ENCODE data around the gene MCCD1. TPM values are rescaled to one million over a fixed set of nuclear protein-coding genes. Genes with fewer than 3 reads are reported as not detected.
"Not testable (repeated sequence)": the region's sequence is repeated elsewhere in the genome, so short reads cannot be mapped to it uniquely, and the experiment has no call there.

Gene MCCD1
- total and polyA plus RNA-seq, 2 donors from 2014 or later = 3.5 to 325 TPM

DNA sequence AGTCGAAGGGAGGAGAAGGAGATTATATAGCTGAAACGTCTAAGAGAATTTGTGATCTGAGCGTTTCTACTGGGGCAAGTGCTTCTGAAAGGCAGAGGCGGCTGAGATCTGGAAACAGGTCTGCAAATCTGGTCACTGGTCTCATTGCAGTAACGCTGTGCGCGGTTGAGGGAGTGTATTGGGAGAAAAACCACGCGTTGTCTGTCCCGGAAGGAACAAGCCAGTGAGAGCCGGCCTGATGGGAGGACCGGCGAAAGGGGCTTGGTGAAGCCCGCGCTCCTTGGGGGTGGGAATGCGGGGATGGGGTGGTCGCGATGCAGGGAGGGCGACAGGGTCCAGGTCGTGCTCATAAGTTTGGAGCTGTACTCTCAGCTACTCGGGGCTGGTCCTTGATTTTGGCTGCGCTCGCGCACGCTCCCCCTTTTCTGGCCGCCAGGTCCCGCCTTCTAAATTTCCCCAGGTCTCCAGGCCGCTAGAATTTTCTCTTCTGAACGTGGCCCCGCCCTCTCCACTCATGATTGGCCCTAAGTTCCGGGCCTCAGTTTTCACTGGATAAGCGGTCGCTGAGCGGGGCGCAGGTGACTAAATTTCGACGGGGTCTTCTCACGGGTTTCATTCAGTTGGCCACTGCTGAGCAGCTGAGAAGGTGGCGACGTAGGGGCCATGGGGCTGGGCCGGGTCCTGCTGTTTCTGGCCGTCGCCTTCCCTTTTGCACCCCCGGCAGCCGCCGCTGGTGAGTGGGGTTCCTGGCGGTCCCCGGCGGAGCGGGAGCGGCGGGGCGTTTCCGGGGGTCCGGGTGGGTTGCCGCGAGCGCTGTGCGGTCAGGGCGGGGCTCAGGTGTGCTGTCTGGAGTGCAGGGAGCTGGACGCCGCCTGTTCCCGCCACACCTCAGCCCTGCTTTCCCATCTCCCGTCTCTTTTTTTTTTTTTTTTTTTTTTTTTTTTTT lies 31.0 kb upstream of the MCCD1 start, which contains the start of gene MICB:
Gene MICB (plus strand): TSS at position 615 of the 946 bp plus-strand sequence. CDS start 49 bp downstream, at position 664.
- intact Hi-C loops (cut with DNase I) = no loop called here
- H3K9ac ChIP-seq (ENCODE audit: low read length in 3 of 3) = peak within 1 kb of the TSS; percentile 26 to 67 (median 67)
- DNase-seq (peak; percentile 72 to 90 (median 83)), FAIRE-seq (no peak)
- H3K27ac ChIP-seq (ENCODE audit: low read depth in 2 of 2, low read length in 2 of 2) = peak within 1 kb of the TSS in 1 of 2 donors; percentile 79
- TF ChIP-seq, protein P1, sequence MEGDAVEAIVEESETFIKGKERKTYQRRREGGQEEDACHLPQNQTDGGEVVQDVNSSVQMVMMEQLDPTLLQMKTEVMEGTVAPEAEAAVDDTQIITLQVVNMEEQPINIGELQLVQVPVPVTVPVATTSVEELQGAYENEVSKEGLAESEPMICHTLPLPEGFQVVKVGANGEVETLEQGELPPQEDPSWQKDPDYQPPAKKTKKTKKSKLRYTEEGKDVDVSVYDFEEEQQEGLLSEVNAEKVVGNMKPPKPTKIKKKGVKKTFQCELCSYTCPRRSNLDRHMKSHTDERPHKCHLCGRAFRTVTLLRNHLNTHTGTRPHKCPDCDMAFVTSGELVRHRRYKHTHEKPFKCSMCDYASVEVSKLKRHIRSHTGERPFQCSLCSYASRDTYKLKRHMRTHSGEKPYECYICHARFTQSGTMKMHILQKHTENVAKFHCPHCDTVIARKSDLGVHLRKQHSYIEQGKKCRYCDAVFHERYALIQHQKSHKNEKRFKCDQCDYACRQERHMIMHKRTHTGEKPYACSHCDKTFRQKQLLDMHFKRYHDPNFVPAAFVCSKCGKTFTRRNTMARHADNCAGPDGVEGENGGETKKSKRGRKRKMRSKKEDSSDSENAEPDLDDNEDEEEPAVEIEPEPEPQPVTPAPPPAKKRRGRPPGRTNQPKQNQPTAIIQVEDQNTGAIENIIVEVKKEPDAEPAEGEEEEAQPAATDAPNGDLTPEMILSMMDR (IDR thresholded peaks at IDR 0.05; ENCODE audit: borderline replicate concordance, extremely low read depth, insufficient read depth) = no peak
- H3K4me1 ChIP-seq (ENCODE audit: control insufficient read depth in 2 of 3, insufficient read depth in 2 of 3, low read depth in 1 of 3, low read length in 3 of 3) = peaks cover 0 to 3% (median 2%) of the 10 kb centered on the region in 3 donors
- H3K4me3 ChIP-seq (ENCODE audit: low read length in 3 of 3) = peak within 1 kb of the TSS; percentile 56 to 72 (median 71)
- H3K36me3 ChIP-seq (ENCODE audit: control insufficient read depth in 2 of 3, insufficient read depth in 3 of 3, low read length in 3 of 3) = no peaks in the 10 kb centered on the region
- H3K27me3 ChIP-seq (ENCODE audit: control insufficient read depth, insufficient read depth, low read length) = peaks cover 15% of the 10 kb centered on the region
- no peaks in the 10 kb centered on the region for H3K9me3 ChIP-seq (ENCODE audit: control insufficient read depth in 2 of 3, insufficient read depth in 1 of 3, low read length in 3 of 3)

DNA sequence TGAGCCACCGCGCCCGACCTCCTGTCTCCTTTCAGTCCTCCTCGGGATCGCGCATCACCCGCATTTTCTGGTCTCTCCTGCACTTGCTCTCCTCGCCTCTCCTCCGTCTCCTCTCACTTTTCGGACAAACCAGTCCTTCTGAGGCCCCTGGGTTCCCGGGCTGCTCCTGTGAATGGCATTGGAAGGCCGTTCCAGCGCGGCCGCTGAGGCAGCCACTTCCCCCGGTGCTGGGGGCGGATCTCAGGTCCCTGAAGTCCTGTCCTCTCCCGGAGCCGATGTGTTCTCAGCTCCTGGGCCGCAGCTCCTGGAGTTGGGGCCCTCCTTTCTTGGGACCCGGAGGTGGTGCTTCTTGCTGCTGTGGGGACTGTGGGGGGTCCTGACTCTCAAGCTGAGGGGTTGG lies 30.0 kb upstream of the MCCD1 start:
- Histone ChIP-seq H3K27me3 (ENCODE audit: control insufficient read depth, insufficient read depth, low read length) (peaks cover 15% of the 10 kb centered on the region), H3K36me3 (ENCODE audit: control insufficient read depth in 2 of 3, insufficient read depth in 3 of 3, low read length in 3 of 3) (no peaks in the 10 kb centered on the region), H3K9me3 (ENCODE audit: control insufficient read depth in 2 of 3, insufficient read depth in 1 of 3, low read length in 3 of 3) (no peaks in the 10 kb centered on the region), H3K4me1 (ENCODE audit: control insufficient read depth in 2 of 3, insufficient read depth in 2 of 3, low read depth in 1 of 3, low read length in 3 of 3) (peaks cover 0 to 3% (median 0%) of the 10 kb centered on the region in 3 donors), H3K9ac (ENCODE audit: low read length in 3 of 3) (no peak overlapping the region), H3K4me3 (ENCODE audit: low read length in 3 of 3) (no peak overlapping the region), H3K27ac (ENCODE audit: low read depth in 2 of 2, low read length in 2 of 2) (no peak overlapping the region)
- TF ChIP-seq, protein P1 (IDR thresholded peaks at IDR 0.05; ENCODE audit: borderline replicate concordance, extremely low read depth, insufficient read depth) = no peak
- DNase-seq (peak in 2 of 5 donors; percentile 14 to 24), FAIRE-seq (no peak)
- intact Hi-C loops (cut with DNase I) = no loop called here

DNA sequence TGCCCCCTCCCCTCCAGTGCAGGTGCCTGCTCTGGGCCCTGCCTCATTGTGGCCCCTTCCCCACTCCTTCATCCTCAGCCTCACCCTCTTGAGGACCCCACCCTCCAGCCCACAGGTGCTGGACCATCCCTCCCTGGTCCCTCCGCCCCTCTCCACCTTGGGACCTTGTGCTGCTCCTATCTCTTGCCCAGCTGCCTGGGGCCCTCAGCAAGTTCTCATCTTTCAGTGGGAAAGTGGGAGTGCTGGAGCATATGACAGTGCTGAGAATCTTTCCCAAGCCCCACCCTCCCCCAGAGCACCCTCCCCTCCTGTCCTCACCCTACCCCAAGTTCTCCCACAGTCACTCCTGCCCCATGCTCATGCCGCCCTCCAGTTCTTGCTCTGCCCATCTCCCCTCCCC lies 29.1 kb upstream of the MCCD1 start:
- H3K4me3 ChIP-seq (ENCODE audit: low read length in 3 of 3); H3K27ac ChIP-seq (ENCODE audit: low read depth in 2 of 2, low read length in 2 of 2); H3K4me1 ChIP-seq (ENCODE audit: control insufficient read depth in 2 of 3, insufficient read depth in 2 of 3, low read depth in 1 of 3, low read length in 3 of 3); H3K9ac ChIP-seq (ENCODE audit: low read length in 3 of 3); H3K9me3 ChIP-seq (ENCODE audit: control insufficient read depth in 2 of 3, insufficient read depth in 1 of 3, low read length in 3 of 3); FAIRE-seq; H3K36me3 ChIP-seq (ENCODE audit: control insufficient read depth in 2 of 3, insufficient read depth in 3 of 3, low read length in 3 of 3); intact Hi-C loops (cut with DNase I); DNase-seq: not testable (repeated sequence)
- peaks cover 15% of the 10 kb centered on the region for H3K27me3 ChIP-seq (ENCODE audit: control insufficient read depth, insufficient read depth, low read length)

DNA sequence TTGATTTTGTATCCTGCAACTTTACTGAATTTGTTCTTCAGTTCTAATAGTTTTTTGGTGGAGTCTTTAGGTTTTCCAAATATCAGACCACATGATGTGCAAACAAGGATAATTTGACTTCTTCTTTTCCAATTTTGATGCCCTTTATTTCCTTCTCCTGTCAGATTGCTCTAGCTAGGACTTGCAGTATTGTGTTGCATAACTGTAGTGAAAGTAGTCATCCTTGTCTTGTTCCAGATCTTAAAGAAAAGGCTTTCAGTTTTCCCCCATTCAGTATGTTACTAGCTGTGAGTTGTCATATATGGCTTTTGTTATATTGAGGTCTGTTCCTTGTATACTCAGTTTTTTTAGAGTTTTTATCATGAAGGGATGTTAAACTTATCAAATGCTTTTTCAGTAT lies 26.2 kb upstream of the MCCD1 start:
- no peak for DNase-seq
- Histone ChIP-seq H3K36me3 (ENCODE audit: control insufficient read depth in 2 of 3, insufficient read depth in 3 of 3, low read length in 3 of 3) (no peaks in the 10 kb centered on the region), H3K27ac (ENCODE audit: low read depth in 2 of 2, low read length in 2 of 2) (no peak overlapping the region), H3K4me3 (ENCODE audit: low read length in 3 of 3) (no peak overlapping the region), H3K4me1 (ENCODE audit: control insufficient read depth in 2 of 3, insufficient read depth in 2 of 3, low read depth in 1 of 3, low read length in 3 of 3) (no peaks in the 10 kb centered on the region), H3K27me3 (ENCODE audit: control insufficient read depth, insufficient read depth, low read length) (peaks cover 8% of the 10 kb centered on the region), H3K9ac (ENCODE audit: low read length in 3 of 3) (no peak overlapping the region), H3K9me3 (ENCODE audit: control insufficient read depth in 2 of 3, insufficient read depth in 1 of 3, low read length in 3 of 3) (no peaks in the 10 kb centered on the region)
- intact Hi-C loops (cut with DNase I) = no loop called here
- TF ChIP-seq, protein P1 (IDR thresholded peaks at IDR 0.05; ENCODE audit: borderline replicate concordance, extremely low read depth, insufficient read depth) = no peak
- no peak for FAIRE-seq

DNA sequence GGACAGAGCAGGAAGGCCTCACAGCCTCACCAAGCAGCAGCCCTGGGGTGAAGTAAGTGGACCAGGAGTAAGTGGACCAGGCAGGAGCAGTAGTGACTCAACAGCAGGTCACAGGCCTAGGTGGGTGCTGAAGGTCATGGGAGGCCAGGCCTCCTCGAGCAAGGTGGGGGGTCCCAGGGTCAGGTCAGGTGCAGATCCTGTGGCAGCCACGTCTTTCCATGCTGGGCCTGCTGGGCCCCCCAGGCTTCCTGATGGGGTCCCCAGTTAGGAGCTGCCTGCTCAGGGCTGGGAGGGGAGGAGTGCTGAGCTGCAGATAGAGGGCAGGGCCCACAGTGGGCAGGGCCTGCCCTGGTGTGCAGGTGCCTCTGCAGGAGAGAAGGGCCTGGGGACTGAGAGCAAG lies 19.7 kb upstream of the MCCD1 start:
- DNase-seq; FAIRE-seq; H3K4me3 ChIP-seq (ENCODE audit: low read length in 3 of 3); H3K27me3 ChIP-seq (ENCODE audit: control insufficient read depth, insufficient read depth, low read length); H3K9ac ChIP-seq (ENCODE audit: low read length in 3 of 3); intact Hi-C loops (cut with DNase I); H3K27ac ChIP-seq (ENCODE audit: low read depth in 2 of 2, low read length in 2 of 2); H3K36me3 ChIP-seq (ENCODE audit: control insufficient read depth in 2 of 3, insufficient read depth in 3 of 3, low read length in 3 of 3); H3K9me3 ChIP-seq (ENCODE audit: control insufficient read depth in 2 of 3, insufficient read depth in 1 of 3, low read length in 3 of 3); H3K4me1 ChIP-seq (ENCODE audit: control insufficient read depth in 2 of 3, insufficient read depth in 2 of 3, low read depth in 1 of 3, low read length in 3 of 3): not testable (repeated sequence)
